ENCODE data around the gene HSD11B2. TPM values are rescaled to one million over a fixed set of nuclear protein-coding genes. Genes with fewer than 3 reads are reported as not detected.

Gene HSD11B2
- polyA plus RNA-seq, 4 donors = 49.6 to 57.9 (median 52.0) TPM

DNA sequence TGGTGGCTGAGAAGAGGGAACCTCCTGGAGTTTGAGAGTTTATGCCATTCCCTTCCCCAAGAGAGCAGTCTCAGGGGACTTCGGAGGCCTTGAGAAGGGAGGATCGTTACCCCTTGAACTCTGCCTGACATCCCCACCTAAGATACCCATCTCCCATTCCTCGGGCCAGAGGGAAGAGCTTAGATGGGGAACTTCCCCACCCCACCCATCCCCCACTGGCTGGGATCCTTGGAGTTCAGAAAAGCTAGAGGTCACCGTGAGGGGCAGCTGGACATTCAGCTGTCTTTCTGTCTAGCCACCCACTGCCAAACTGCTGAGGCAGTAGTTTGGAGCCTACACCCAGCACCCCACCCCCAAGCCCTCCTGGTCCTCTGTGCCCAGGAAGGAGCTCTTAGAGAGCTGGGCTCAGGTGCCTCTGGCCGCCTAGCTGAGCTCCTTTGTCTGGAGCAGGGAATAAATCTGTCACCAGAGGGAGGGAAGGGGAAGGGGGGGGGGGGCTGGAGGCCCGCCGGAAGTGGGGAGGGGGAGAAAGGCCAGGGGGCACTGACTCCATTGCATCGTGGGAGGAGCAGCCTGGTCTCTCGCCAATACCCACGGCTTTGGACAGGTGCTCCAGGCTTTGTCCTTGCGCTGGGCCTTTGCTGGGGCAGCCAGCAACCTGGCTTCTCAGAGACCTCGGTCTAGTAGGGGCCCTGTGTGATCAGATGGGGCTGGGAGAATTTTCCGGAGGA is 1.0 kb downstream of the HSD11B2 start:
- no peak for DNase-seq (ENCODE audit: low read depth in 4 of 4, low spot score in 3 of 4)

GRCh38 chr16:67432506-67432890 is 1.6 kb downstream of the HSD11B2 start:
- DNase-seq (ENCODE audit: low read depth in 4 of 4, low spot score in 3 of 4) = no peak

- DNase-seq (ENCODE audit: low read depth in 4 of 4, low spot score in 3 of 4) = no peak
Observed at GRCh38 chr16:67433131-67433719, 2.3 kb downstream of the HSD11B2 start.

- DNase-seq (ENCODE audit: low read depth in 4 of 4, low spot score in 3 of 4) = no peak
Observed at GRCh38 chr16:67435758-67436164, 4.8 kb downstream of the HSD11B2 start.

- no peak for DNase-seq (ENCODE audit: low read depth in 4 of 4, low spot score in 3 of 4)
Observed at GRCh38 chr16:67436640-67437193, 5.8 kb downstream of the HSD11B2 start.

DNA sequence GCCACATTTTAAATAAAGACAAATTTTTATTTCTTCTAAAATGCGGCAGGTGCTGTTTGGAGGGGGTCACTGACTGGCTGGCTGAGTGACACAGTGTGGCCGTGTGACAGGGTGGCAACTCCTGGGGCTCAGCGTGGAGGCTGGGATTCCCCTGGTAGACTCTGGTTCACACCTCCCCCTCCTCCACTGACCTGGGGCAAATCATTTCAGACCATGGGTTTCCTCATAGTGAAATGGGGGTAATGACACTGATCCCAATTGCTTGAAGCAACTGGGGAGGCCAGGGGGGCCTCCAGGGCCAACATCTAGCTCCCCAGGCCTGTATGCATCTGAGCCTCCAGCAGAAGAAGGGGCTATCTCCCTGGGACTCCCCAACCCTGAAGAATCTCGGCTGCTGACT is 6.6 kb downstream of the HSD11B2 start:
- DNase-seq (ENCODE audit: low read depth in 4 of 4, low spot score in 3 of 4) = no peak

DNA sequence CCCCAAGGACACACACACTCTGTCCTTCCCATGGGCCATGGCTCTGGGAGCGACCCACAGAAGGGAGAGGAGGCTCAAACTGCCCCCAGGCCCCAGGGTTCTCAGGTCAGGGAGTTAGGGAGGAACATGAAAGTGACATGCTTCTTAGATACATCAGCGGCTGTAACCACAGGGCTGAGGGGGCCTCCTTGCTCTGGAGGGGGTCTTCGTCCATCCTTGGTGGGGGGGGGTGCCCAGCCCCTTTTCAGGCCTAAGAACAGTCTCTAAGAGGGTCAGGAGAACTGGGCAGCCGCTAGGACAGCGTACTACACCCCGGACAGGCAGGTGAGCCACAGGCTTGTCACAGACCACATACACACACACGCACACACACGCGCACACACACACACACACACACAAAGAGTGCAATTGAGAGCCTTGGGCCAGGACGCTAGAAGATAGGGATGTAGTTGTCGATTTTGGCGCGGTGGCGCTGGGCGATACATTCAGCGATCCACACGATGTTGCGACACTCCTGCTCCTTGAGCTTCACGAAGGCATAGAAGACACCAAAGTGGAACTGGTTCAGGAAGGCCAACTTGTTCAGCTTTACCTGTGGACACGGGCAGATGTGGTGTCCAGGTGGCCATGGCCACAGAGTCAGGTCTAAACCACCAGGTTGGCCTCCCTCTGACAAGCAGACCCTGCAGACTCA is 7.3 kb downstream of the HSD11B2 start:
- no peak for DNase-seq (ENCODE audit: low read depth in 4 of 4, low spot score in 3 of 4)

- DNase-seq (ENCODE audit: low read depth in 4 of 4, low spot score in 3 of 4) = no peak
Observed at GRCh38 chr16:67438824-67439393, 8.0 kb downstream of the HSD11B2 start.

- DNase-seq (ENCODE audit: low read depth in 4 of 4, low spot score in 3 of 4) = no peak
Observed at GRCh38 chr16:67441271-67441753, 10.4 kb downstream of the HSD11B2 start.

- DNase-seq (ENCODE audit: low read depth in 4 of 4, low spot score in 3 of 4) = no peak
Observed at GRCh38 chr16:67441907-67442306, 11.0 kb downstream of the HSD11B2 start.

DNA sequence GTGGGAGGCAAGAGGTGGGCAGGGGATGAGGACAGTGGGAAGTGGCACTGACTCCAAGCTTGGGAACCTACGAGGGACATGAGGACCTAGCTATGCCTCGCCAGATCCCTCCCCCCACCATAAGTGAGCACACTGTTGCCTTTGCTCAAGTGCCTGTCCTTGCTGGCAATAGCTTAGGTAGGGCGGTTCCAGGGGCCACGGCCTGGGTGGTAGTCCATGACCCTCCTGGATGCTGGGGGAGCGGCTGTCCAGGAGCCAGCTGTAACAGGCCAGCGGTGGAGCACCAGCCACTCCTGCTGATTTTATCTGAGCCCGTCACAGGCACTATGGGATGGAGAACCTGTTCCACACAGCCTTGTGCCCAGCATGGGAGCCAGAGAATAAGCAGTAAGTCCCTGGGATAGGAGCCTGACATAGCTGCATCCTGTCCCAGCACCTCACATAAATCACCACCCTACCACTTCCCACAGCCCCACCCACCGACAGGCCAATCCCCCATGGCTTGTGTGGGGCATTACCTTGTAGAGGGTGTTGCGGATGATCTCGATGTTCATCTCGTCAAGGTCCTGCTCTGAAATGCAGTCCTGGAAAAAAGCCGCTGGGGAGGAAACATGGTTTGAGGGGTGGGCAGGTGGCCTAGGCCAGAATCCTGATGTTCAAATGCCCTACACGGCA is 11.8 kb downstream of the HSD11B2 start:
- no peak for DNase-seq (ENCODE audit: low read depth in 4 of 4, low spot score in 3 of 4)

GRCh38 chr16:67443265-67443664 is 12.3 kb downstream of the HSD11B2 start:
- no peak for DNase-seq (ENCODE audit: low read depth in 4 of 4, low spot score in 3 of 4)

DNA sequence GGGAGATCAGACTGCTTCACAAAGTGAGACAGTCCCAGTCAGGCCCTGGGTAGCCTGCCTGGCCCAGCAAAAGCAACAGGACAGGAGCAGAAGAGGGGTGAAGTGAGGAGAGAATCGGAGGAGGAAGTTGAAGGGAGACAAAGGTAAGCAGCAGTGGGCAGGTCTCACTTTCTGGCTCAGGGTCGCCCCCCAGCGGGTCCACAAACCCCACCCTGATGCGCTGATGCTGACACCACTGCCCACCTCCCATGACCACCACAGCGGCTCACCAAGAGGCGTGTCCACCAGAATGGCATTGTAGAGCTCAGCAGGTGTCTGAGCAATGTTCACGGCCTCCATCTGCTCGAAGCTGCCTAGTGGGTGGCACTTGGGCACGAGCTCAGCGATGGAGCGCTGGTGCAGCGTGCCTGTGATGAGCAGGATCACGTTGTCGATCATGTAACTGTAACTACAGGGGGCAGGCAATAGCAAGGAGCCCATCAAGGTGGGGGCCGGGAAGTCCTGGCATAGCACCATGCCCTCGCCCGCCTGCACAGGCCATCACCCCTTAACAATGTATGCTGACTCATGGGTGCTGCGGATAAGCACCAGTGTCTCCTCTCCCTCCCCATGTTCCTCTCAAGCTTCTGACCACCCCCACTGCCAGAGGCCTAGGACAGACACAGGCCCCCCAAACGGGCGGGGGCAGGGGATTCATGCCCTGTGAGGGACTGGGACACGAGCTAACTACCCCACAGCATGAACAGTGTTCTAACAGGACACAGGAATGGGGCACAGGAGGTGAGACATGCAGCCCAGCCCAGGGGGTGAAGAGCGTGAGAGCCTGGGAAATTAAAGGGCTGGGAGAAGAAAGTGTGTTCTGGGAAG is 13.6 kb downstream of the HSD11B2 start:
- DNase-seq (ENCODE audit: low read depth in 4 of 4, low spot score in 3 of 4) = no peak

DNA sequence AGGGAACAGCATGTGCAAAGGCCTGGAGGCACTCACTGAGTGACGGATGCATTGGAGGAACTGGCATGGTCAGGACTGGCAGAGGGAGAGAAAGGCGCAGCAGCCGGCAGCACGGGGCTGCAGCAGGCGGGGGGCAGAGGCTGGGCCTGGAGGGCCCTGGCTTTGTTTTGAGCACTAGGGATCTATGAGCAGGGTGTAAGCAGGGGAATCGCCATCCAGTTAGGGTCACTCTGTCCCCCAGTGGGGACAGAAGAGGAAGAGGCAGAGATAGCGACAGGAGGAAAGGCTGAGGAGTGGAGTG is 14.2 kb downstream of the HSD11B2 start:
- no peak for DNase-seq (ENCODE audit: low read depth in 4 of 4, low spot score in 3 of 4)

DNA sequence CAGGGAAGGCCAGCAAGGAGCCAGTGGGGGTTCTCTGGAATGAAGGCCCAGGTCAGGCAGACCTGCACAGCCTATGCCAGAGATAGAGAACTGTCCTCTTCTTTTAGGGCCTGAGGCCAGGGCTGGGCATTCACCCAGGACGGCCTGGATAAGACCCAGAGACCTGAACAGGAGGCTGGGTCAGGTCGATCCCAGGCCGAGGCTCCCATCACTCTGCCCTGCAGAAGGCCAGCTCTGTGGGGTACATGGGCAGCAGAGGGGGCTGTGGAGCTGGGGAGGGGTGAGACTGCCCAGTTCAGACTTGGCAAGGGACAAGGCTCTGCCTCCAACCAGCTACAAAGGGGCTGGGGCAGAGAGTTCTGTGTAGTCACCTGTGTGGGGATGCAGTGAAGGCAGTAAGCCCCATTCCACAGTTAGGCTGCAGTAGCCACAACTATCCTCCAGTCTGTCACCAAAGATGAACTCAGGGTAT is 14.6 kb downstream of the HSD11B2 start:
- DNase-seq (ENCODE audit: low read depth in 4 of 4, low spot score in 3 of 4) = no peak

GRCh38 chr16:67445913-67446907 is 15.3 kb downstream of the HSD11B2 start:
- DNase-seq (ENCODE audit: low read depth in 4 of 4, low spot score in 3 of 4) = no peak

GRCh38 chr16:67446968-67447507 is 16.1 kb downstream of the HSD11B2 start:
- DNase-seq (ENCODE audit: low read depth in 4 of 4, low spot score in 3 of 4) = no peak

GRCh38 chr16:67447508-67448076 is 16.7 kb downstream of the HSD11B2 start:
- DNase-seq (ENCODE audit: low read depth in 4 of 4, low spot score in 3 of 4) = no peak
